Measurements from ENCODE around the gene MAB21L3.

DNA sequence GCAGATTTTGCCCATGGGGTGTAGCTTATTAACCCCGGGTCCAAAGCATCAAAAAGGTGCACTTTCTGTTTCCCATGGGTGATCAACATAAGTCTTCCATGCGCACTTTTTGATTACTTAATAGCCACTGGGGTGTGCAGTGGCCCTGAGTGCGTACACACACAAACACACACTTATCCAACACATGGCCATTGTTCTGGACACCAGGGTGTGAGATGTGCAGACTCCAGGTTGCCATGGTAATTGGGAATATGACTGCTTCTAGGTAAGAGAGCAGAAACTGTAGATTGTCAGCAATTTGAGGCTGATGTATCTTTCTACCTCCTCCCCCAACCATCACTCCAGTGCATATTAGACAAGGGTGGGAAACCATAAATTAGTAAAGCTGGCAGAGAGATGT lies 68.8 kb downstream of the MAB21L3 start:
- TF ChIP-seq, protein P1, sequence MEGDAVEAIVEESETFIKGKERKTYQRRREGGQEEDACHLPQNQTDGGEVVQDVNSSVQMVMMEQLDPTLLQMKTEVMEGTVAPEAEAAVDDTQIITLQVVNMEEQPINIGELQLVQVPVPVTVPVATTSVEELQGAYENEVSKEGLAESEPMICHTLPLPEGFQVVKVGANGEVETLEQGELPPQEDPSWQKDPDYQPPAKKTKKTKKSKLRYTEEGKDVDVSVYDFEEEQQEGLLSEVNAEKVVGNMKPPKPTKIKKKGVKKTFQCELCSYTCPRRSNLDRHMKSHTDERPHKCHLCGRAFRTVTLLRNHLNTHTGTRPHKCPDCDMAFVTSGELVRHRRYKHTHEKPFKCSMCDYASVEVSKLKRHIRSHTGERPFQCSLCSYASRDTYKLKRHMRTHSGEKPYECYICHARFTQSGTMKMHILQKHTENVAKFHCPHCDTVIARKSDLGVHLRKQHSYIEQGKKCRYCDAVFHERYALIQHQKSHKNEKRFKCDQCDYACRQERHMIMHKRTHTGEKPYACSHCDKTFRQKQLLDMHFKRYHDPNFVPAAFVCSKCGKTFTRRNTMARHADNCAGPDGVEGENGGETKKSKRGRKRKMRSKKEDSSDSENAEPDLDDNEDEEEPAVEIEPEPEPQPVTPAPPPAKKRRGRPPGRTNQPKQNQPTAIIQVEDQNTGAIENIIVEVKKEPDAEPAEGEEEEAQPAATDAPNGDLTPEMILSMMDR (IDR thresholded peaks at IDR 0.05): no peak
- TF ChIP-seq POLR2AphosphoS5 (IDR thresholded peaks at IDR 0.05): no peak

Data from breast epithelium (tissue), 3 donors.